ENCODE results near the gene LPP.

The LPP gene

GRCh38 chr3:188594139-188594538 lies 440.2 kb downstream of the LPP start:
- H3K4me3 ChIP-seq (ENCODE audit: low read depth, low read length), result no peak overlapping the region
- no peaks in the 10 kb centered on the region for H3K9me3 ChIP-seq
- no peak for TF ChIP-seq CTCF (IDR thresholded peaks at IDR 0.05; ENCODE audit: low read depth, low read length)
- H3K36me3 ChIP-seq, result no peaks in the 10 kb centered on the region
- no peaks in the 10 kb centered on the region for H3K27me3 ChIP-seq
- no peaks in the 10 kb centered on the region for H3K4me1 ChIP-seq
- no peak for DNase-seq

- H3K4me3 ChIP-seq (ENCODE audit: low read depth, low read length), result no peak overlapping the region
- no peaks in the 10 kb centered on the region for H3K27me3 ChIP-seq
- no peak for DNase-seq
These were observed 442.0 kb downstream of the LPP start for GRCh38 chr3:188595890-188596376.

GRCh38 chr3:188598894-188599293 lies 444.9 kb downstream of the LPP start:
- Histone ChIP-seq H3K9me3 (no peaks in the 10 kb centered on the region), H3K4me3 (ENCODE audit: low read depth, low read length) (no peak overlapping the region), H3K36me3 (no peaks in the 10 kb centered on the region), H3K27me3 (no peaks in the 10 kb centered on the region), H3K4me1 (no peaks in the 10 kb centered on the region)
- TF ChIP-seq CTCF (IDR thresholded peaks at IDR 0.05; ENCODE audit: low read depth, low read length), result no peak
- no peak for DNase-seq

More at GRCh38 chr3:188595890-188596376, 442.0 kb downstream of the LPP start:
- no peaks in the 10 kb centered on the region for H3K4me1 ChIP-seq
- H3K36me3 ChIP-seq, result no peaks in the 10 kb centered on the region
- no peaks in the 10 kb centered on the region for H3K9me3 ChIP-seq
- TF ChIP-seq CTCF (IDR thresholded peaks at IDR 0.05; ENCODE audit: low read depth, low read length), result no peak

- no peak overlapping the region for H3K4me3 ChIP-seq (ENCODE audit: low read depth, low read length)
- no peak for TF ChIP-seq CTCF (IDR thresholded peaks at IDR 0.05; ENCODE audit: low read depth, low read length)
- no peaks in the 10 kb centered on the region for H3K36me3 ChIP-seq
- H3K9me3 ChIP-seq, result no peaks in the 10 kb centered on the region
- H3K27me3 ChIP-seq, result no peaks in the 10 kb centered on the region
- no peak for DNase-seq
- no peaks in the 10 kb centered on the region for H3K4me1 ChIP-seq
These were observed 448.2 kb downstream of the LPP start for GRCh38 chr3:188602111-188602510.

- no peak for DNase-seq
- no peaks in the 10 kb centered on the region for H3K4me1 ChIP-seq
- no peak for TF ChIP-seq CTCF (IDR thresholded peaks at IDR 0.05; ENCODE audit: low read depth, low read length)
- H3K36me3 ChIP-seq, result no peaks in the 10 kb centered on the region
- H3K27me3 ChIP-seq, result no peaks in the 10 kb centered on the region
- no peaks in the 10 kb centered on the region for H3K9me3 ChIP-seq
- H3K4me3 ChIP-seq (ENCODE audit: low read depth, low read length), result no peak overlapping the region
These were observed 448.7 kb downstream of the LPP start for GRCh38 chr3:188602620-188603019.

- DNase-seq, result no peak
- H3K4me1 ChIP-seq, result no peaks in the 10 kb centered on the region
- H3K4me3 ChIP-seq (ENCODE audit: low read depth, low read length), result no peak overlapping the region
- TF ChIP-seq CTCF (IDR thresholded peaks at IDR 0.05; ENCODE audit: low read depth, low read length), result no peak
- H3K36me3 ChIP-seq, result no peaks in the 10 kb centered on the region
- no peaks in the 10 kb centered on the region for H3K27me3 ChIP-seq
- no peaks in the 10 kb centered on the region for H3K9me3 ChIP-seq
These were observed 450.7 kb downstream of the LPP start for GRCh38 chr3:188604651-188605050.

Measured in BE2C (cell line).